Chondrocyte (in vitro differentiated cells): ENCODE measurements around the gene LHX5. TPM values are rescaled to one million over a fixed set of nuclear protein-coding genes. Genes with fewer than 3 reads are reported as not detected.
A peak's percentile ranks its signal among the peaks of the same experiment; 100 is the strongest.

Experiments
- DNase-seq: peaks from one replicate; pipeline ENCODE4 v3.0.0; 2021; ENCODE audit warnings: mixed read lengths, low spot score
- H3K27ac Mint-ChIP-seq: one replicate; pipeline ENCODE4 v1.8.0; 2021; ENCODE audit warnings: mild to moderate bottlenecking, moderate library complexity, mixed read lengths; ENCODE audit not compliant: unreplicated experiment
- H3K27me3 Mint-ChIP-seq: 2 replicates; pipeline ENCODE4 v1.8.0; 2021; ENCODE audit warnings: low read depth, mixed read lengths
- H3K36me3 Mint-ChIP-seq: 2 replicates; pipeline ENCODE4 v1.8.0; 2021; ENCODE audit warnings: low read depth, mixed read lengths
- H3K4me1 Mint-ChIP-seq: 2 replicates; pipeline ENCODE4 v1.8.0; 2021; ENCODE audit warnings: low read depth, mild to moderate bottlenecking, mixed read lengths
- H3K4me3 Mint-ChIP-seq: one replicate; pipeline ENCODE4 v1.8.0; 2021; ENCODE audit warnings: mild to moderate bottlenecking, moderate library complexity, mixed read lengths; ENCODE audit not compliant: unreplicated experiment
- H3K9me3 Mint-ChIP-seq: 2 replicates; pipeline ENCODE4 v1.8.0; 2021; ENCODE audit warnings: low read depth, mixed read lengths
- total RNA-seq: library from RNA; stranded (reverse); gene quantifications from 3 replicates; pipeline ENCODE4 v1.2.1, GENCODE V29; 2021
- TF ChIP-seq, protein P1 (sequence below): fragments of 200-600 bp; sonication (generic); IDR thresholded peaks from 2 replicates; pipeline ENCODE4 v1.5.0; 2021; ENCODE audit warnings: antibody characterized with exemption, mild to moderate bottlenecking, moderate library complexity

Gene LHX5
- total RNA-seq, 1 donor from 2014 or later: not detected

DNA sequence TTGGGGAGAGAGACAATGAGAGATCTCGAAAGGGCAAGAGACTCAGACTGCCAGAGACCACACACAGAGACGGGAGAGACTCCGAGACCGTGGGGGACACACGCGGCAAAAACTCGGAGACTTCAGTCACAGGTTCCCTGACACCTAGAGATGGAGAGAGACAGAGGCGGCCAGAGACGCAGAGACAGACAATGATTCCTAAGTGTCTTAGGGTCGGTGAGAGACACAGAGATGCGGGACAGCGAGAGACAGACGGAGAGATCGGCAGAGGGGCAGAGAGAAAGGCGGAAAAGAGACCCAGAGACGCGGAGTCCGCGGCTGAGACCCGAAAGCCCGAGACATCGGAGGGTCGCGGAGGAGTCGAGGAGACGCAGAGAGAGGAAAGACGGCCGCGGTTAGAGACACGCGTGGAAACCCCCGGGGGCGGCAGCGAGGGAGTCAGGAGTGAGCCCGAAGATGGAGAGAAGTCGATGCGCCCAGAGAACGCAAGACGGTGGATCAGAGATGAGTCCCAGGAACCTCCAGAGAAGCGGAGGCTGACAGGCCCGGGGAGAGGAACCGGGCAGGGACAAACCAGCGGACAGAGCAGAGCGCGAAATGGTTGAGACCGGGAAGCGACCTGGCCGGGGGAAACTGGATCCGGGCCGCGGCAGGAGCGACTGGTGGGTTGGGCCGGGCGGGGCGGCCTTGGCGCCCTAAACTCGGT lies 7.8 kb downstream of the LHX5 start:
- TF ChIP-seq, protein P1, sequence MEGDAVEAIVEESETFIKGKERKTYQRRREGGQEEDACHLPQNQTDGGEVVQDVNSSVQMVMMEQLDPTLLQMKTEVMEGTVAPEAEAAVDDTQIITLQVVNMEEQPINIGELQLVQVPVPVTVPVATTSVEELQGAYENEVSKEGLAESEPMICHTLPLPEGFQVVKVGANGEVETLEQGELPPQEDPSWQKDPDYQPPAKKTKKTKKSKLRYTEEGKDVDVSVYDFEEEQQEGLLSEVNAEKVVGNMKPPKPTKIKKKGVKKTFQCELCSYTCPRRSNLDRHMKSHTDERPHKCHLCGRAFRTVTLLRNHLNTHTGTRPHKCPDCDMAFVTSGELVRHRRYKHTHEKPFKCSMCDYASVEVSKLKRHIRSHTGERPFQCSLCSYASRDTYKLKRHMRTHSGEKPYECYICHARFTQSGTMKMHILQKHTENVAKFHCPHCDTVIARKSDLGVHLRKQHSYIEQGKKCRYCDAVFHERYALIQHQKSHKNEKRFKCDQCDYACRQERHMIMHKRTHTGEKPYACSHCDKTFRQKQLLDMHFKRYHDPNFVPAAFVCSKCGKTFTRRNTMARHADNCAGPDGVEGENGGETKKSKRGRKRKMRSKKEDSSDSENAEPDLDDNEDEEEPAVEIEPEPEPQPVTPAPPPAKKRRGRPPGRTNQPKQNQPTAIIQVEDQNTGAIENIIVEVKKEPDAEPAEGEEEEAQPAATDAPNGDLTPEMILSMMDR: no peak
- Mint-ChIP-seq H3K4me3 (peak overlapping the region; percentile 46), H3K27me3 (peaks cover 56% of the 10 kb centered on the region), H3K4me1 (peaks cover 26% of the 10 kb centered on the region), H3K9me3 (no peaks in the 10 kb centered on the region), H3K36me3 (no peaks in the 10 kb centered on the region), H3K27ac (no peak overlapping the region)
- no peak for DNase-seq

DNA sequence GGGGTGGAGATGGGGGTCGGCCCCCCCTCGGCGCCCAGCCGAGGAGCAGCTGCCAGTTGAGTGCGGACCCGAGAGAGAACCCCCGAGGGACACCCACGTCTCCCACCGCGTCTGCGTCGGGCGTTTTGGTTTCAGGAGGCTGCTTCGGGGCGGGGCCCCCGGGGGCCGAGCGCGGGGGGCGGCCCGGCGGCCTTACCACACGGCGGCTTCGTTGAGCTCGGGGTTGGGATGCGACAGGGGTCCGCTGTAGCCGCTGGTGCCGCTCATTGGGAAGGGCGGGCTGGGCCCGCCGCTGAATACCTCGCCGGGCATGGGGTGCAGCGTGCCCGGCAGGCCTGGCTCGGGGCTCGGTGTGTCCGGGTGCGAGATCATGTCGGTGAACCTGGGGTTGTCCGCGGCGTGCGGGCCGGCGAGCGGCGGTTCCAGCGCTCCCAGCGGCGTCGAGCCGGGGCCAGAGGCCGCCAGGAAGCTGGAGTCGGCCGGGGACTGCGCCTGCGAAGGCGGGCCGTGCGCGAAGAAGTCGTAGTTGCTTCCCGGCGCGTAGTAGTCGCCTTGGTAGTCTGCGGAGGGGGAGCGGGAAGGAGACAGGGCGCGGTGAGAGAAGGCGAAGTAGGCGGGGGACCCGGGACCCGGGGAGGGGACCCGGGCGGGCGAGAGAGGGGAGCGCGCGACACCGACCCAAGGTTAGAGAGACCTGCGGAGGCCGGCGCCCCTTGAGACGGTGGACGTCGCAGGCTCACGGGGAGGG lies 8.5 kb downstream of the LHX5 start:
- TF ChIP-seq, protein P1: no peak

DNA sequence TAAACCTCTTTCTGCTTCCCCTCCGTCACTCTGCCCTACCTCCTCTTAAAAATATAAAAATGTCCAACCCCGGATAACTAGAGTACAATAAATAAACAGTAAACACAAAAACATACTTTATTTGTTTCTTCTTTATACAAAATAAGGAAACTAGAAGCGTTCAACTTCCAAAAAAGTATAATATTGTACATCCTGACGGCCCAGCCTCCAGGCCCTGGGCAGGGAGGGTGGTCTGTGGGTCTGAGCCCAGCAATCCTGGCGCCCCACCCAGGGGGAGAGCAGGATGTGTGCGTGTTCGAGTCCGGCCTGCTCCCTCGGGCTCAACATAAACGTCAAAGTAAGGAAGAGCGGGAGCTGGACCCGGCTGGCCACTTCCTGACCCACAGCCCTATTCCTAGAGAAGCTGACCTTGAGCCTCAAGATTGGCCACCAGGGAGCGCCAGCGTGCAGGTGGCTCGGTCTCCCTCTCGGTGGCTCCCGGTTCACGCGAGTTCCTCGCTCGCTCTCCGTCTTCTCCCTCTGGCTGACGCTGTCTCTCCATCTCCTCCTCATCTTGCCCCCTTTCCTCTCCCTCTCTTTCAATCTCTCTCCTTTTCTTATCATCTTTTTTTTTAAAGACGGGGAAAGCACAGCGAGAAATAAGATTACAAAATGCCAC lies 9.4 kb downstream of the LHX5 start:
- TF ChIP-seq, protein P1: peak; percentile 85
- Mint-ChIP-seq H3K27me3 (peaks cover 65% of the 10 kb centered on the region), H3K4me1 (peaks cover 23% of the 10 kb centered on the region), H3K36me3 (no peaks in the 10 kb centered on the region), H3K27ac (no peak overlapping the region), H3K9me3 (no peaks in the 10 kb centered on the region), H3K4me3 (peak overlapping the region; percentile 72)
- DNase-seq: no peak

More for the DNA sequence above, 8.5 kb downstream of the LHX5 start:
- H3K27me3 Mint-ChIP-seq: peaks cover 59% of the 10 kb centered on the region
- H3K27ac Mint-ChIP-seq: no peak overlapping the region
- H3K9me3 Mint-ChIP-seq: no peaks in the 10 kb centered on the region
- peak overlapping the region; percentile 46 for H3K4me3 Mint-ChIP-seq
- peaks cover 26% of the 10 kb centered on the region for H3K4me1 Mint-ChIP-seq
- no peak for DNase-seq
- no peaks in the 10 kb centered on the region for H3K36me3 Mint-ChIP-seq

DNA sequence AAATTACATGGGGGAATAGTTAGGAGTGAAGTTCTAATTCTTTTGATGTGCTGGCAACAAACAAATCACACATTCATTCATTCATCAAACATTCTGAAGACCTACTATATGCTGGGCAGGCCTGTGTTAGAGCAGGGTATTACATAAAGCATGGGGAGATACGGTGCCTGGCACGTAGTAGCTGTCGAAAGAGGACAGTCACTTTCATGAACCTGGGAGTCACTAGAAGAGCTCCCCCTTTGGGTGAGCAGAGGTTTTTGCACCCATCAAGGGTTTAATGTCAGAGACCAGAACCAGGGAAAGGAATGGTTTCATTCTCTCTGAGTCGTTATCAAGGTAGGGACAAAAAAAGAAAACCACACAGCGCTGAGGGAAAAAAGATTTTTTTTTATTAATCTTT lies 10.0 kb downstream of the LHX5 start:
- Mint-ChIP-seq H3K4me3 (no peak overlapping the region), H3K9me3 (no peaks in the 10 kb centered on the region), H3K4me1 (peaks cover 20% of the 10 kb centered on the region), H3K36me3 (no peaks in the 10 kb centered on the region), H3K27me3 (peaks cover 67% of the 10 kb centered on the region), H3K27ac (no peak overlapping the region)
- DNase-seq: no peak
- TF ChIP-seq, protein P1: peak; percentile 3

DNA sequence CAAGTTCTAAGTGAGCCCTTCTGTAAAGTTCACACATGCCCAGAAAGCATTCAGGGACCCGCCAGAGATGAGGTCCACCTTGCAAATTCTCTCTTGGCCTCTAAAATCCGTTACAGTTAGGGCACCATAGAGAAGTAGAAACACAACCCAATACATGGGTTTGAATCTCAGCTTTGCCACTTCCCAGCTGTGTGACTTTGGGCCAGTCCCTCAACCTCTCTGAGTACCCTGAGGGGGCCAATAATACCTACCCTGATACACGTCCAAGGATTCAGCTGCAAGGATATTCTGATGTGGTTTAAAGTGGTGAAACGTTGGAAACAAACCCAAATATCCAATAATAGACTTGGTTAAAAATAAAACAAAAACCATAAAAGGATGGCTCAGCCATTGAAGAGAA lies 11.7 kb downstream of the LHX5 start:
- DNase-seq: no peak
- Mint-ChIP-seq H3K4me1 (peaks cover 17% of the 10 kb centered on the region), H3K9me3 (no peaks in the 10 kb centered on the region), H3K4me3 (no peak overlapping the region), H3K36me3 (no peaks in the 10 kb centered on the region), H3K27me3 (peaks cover 64% of the 10 kb centered on the region), H3K27ac (no peak overlapping the region)
- TF ChIP-seq, protein P1: no peak
